ENCODE measurements around the gene MRPS9. TPM values are rescaled to one million over a fixed set of nuclear protein-coding genes. Genes with fewer than 3 reads are reported as not detected.

Gene MRPS9
- total and polyA plus RNA-seq, 9 of the 15 experiments (the other 6 are each of a cell fraction or from before 2014, with no cell fraction given), result 46.2 to 143 (median 65.6) TPM

- no peak for ATAC-seq
- H3K9me3 ChIP-seq (replicated peaks; ENCODE audit: control insufficient read depth, insufficient read depth, low read depth, low read length), result no peaks in the 10 kb centered on the region
- TF ChIP-seq KLF13 (tag; IDR thresholded peaks at IDR 0.05; ENCODE audit: borderline replicate concordance, low read depth), result no peak
- no peak for TF ChIP-seq HDAC2 (IDR thresholded peaks at IDR 0.05)
- no peak for TF ChIP-seq SMAD3 (CRISPR knock-in tag; conservative IDR thresholded peaks at IDR 0.05)
- TF ChIP-seq, protein P1, sequence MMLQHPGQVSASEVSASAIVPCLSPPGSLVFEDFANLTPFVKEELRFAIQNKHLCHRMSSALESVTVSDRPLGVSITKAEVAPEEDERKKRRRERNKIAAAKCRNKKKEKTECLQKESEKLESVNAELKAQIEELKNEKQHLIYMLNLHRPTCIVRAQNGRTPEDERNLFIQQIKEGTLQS (IDR thresholded peaks at IDR 0.05), result no peak
- TF ChIP-seq, protein P1 (CRISPR knock-in tag; conservative IDR thresholded peaks at IDR 0.05), result no peak
- TF ChIP-seq GTF3C2 (IDR thresholded peaks at IDR 0.05; ENCODE audit: borderline replicate concordance, extremely low read depth, insufficient read length), result no peak
- no peak for TF ChIP-seq ZNF140 (CRISPR knock-in tag; IDR thresholded peaks at IDR 0.05)
- no peak for TF ChIP-seq NR4A1 (CRISPR knock-in tag; IDR thresholded peaks at IDR 0.05)
- TF ChIP-seq NR4A1 (tag; IDR thresholded peaks at IDR 0.05), result no peak
- BruUV-seq (replicated peaks), result no TSS peak
- no peak overlapping the region; a peak in 1 of 4 replicates for H3K9ac ChIP-seq (ENCODE audit: insufficient read depth in 1 of 2, low read depth in 2 of 2, low read length in 2 of 2)
- DNase-seq (ENCODE audit: extremely low read depth in 1 of 4, low spot score in 3 of 4), result no peak
- H3K79me2 ChIP-seq (ENCODE audit: control insufficient read depth, insufficient read depth, low read length), result no peaks in the 10 kb centered on the region
- H3K4me1 ChIP-seq (replicated peaks in 1 of 2; ENCODE audit: control insufficient read depth in 2 of 2, insufficient read depth in 2 of 2, low read length in 2 of 2), result no peaks in the 10 kb centered on the region
- ChIA-PET POLR2A (interaction anchor here (0.6 kb wide), 1 partner anchor 277 kb away, joined by 6 read pairs; no protein-coding TSS in a partner anchor), CTCF (ENCODE audit: low intra/inter-chr PET ratio) (no interaction called here)
- H3K36me3 ChIP-seq (ENCODE audit: control insufficient read depth, insufficient read depth, low read length), result no peaks in the 10 kb centered on the region
- no peak for FAIRE-seq
- WGBS (ENCODE audit: insufficient coverage, low coverage, missing lambda C conversion rate), result 1% methylated on average over 12 of the region's 15 CpGs
- no peaks in the 10 kb centered on the region for H4K20me1 ChIP-seq (replicated peaks; ENCODE audit: control insufficient read depth, insufficient read depth, low read length)
- no peak overlapping the region for H3K4me2 ChIP-seq (ENCODE audit: insufficient read depth, low read length)
- in situ Hi-C loops (cut with MboI), result no loop called here
- H3K27ac ChIP-seq (ENCODE audit: extremely low read depth, low read depth, low read length), result no peak overlapping the region
- no peak overlapping the region for H3K4me3 ChIP-seq
- H2AFZ ChIP-seq (ENCODE audit: low read depth, low read length), result no peak overlapping the region
- H3K27me3 ChIP-seq (ENCODE audit: control insufficient read depth in 2 of 2, insufficient read depth in 2 of 2, low read length in 2 of 2), result peaks cover 6 to 32% of the 10 kb centered on the region in 2 experiments; a peak in 4 of 5 replicates
- no peaks in the 10 kb centered on the region for H3K9me1 ChIP-seq (ENCODE audit: control insufficient read depth, insufficient read depth, low read length)
- intact Hi-C loops (cut with micrococcal nuclease), result no loop called here
These were observed 89.5 kb downstream of the MRPS9 start for GRCh38 chr2:105127289-105127915.

Measured in K562 (cell line).